ENCODE measurements around the gene HEXA. TPM values are rescaled to one million over a fixed set of nuclear protein-coding genes. Genes with fewer than 3 reads are reported as not detected.

Gene HEXA
- total and polyA plus RNA-seq, 9 of the 15 experiments (the other 6 are each of a cell fraction or from before 2014, with no cell fraction given): 22.2 to 136 (median 68.9) TPM

- TF ChIP-seq NR3C1 (CRISPR knock-in tag; IDR thresholded peaks at IDR 0.05) (peak; percentile 53; the same call in 1 of the 2 replicates), ZNF134 (CRISPR knock-in tag; conservative IDR thresholded peaks at IDR 0.05) (peak; percentile 48; the same call in 1 of the 2 replicates), NR2F6 (CRISPR knock-in tag; IDR thresholded peaks at IDR 0.05) (peak; percentile 79; the same call in 1 of the 2 replicates), SMAD2 (IDR thresholded peaks at IDR 0.05; ENCODE audit: low read depth, low read length) (no peak), ATF4 (CRISPR knock-in tag; IDR thresholded peaks at IDR 0.05) (peak; percentile 58; the same call in 1 of the 2 replicates), CREM (IDR thresholded peaks at IDR 0.05; ENCODE audit: low read depth) (peak; percentile 79), ARID1B (IDR thresholded peaks at IDR 0.05) (no peak; the same call in 1 of the 2 replicates), ZNF449 (CRISPR knock-in tag; IDR thresholded peaks at IDR 0.05) (0 out of 2 replicates have a peak, but pooled peaks have one; percentile 61), ESRRA (IDR thresholded peaks at IDR 0.05; ENCODE audit: borderline replicate concordance, low read depth) (peak; percentile 53; the same call in 1 of the 2 replicates), SETDB1 (IDR thresholded peaks at IDR 0.05; ENCODE audit: low read length) (no peak), GABPA (tag; conservative IDR thresholded peaks at IDR 0.05; ENCODE audit: low read depth) (peak; percentile 84), ZNF316 (IDR thresholded peaks at IDR 0.05) (no peak), ZNF766 (CRISPR knock-in tag; conservative IDR thresholded peaks at IDR 0.05) (0 out of 2 replicates have a peak, but pooled peaks have one; percentile 6), JUNB (CRISPR knock-in tag; conservative IDR thresholded peaks at IDR 0.05) (0 out of 2 replicates have a peak, but pooled peaks have one; percentile 14), ZNF318 (IDR thresholded peaks at IDR 0.05; ENCODE audit: borderline replicate concordance in 1 of 2, low read depth in 1 of 2) (peak in 1 of 2 experiments; percentile 45; a peak in 1 of 4 replicates), RAD21 (CRISPR knock-in tag; conservative IDR thresholded peaks at IDR 0.05 in 1 of 2, IDR thresholded peaks at IDR 0.05 in 1 of 2) (no peak), LEF1 (IDR thresholded peaks at IDR 0.05) (peak; percentile 82; the same call in 1 of the 2 replicates), NFIX (CRISPR knock-in tag; IDR thresholded peaks at IDR 0.05; ENCODE audit: low read depth) (no peak)
Observed at GRCh38 chr15:72375846-72376581, at the start of gene HEXA (continued).
